H1 (cell line): Measurements from ENCODE around the gene WDR53. TPM values are rescaled to one million over a fixed set of nuclear protein-coding genes. Genes with fewer than 3 reads are reported as not detected.

Experiments
- CTCF ChIA-PET: fragments of 300-600 bp; sonication (Branson Sonifier 250); formaldehyde crosslinking; loops from one replicate; lab custom pipeline; 2021; ENCODE audit not compliant: partially characterized antibody; lab: Charles Lee
- POLR2A ChIA-PET: fragments of 300-600 bp; sonication (Branson Sonifier 250); formaldehyde crosslinking; loops from one replicate; lab custom pipeline; 2021; ENCODE audit warnings: inconsistent platforms; ENCODE audit not compliant: partially characterized antibody; lab: Charles Lee
- DNase-seq, 2 experiments: peaks; one replicate each; pipeline versions ENCODE4 v3.0.0 to v3.0.0-alpha.2; 2010 to 2022; ENCODE audit warnings: low spot score in 2 of 2, low read depth in 1 of 2, mixed read lengths in 1 of 2
- FAIRE-seq: peaks from 2 replicates; lab custom pipeline; 2011; peaks lifted over from hg19 to GRCh38; lab: Jason Lieb, UNC
- H2AFZ ChIP-seq: 2 replicates; pipeline ENCODE4 v1.8.1; 2012; ENCODE audit warnings: low read length, inconsistent platforms
- H2AK5ac ChIP-seq: 2 replicates; pipeline ENCODE4 v1.6.1; 2013; ENCODE audit warnings: low read depth, low read length
- H2BK120ac ChIP-seq: replicated peaks from 2 replicates; pipeline ENCODE3; 2013; ENCODE audit warnings: low read depth, low read length, inconsistent platforms
- H2BK12ac ChIP-seq: 2 replicates; pipeline ENCODE4 v1.6.1; 2013; ENCODE audit warnings: low read depth, low read length
- H2BK15ac ChIP-seq: 2 replicates; pipeline ENCODE4 v1.6.1; 2013; ENCODE audit warnings: low read length
- H2BK20ac ChIP-seq: 2 replicates; pipeline ENCODE4 v1.6.1; 2013; ENCODE audit warnings: low read length
- H2BK5ac ChIP-seq: 2 replicates; pipeline ENCODE4 v1.6.1; 2013; ENCODE audit warnings: low read depth, low read length
- H3K14ac ChIP-seq: 2 replicates; pipeline ENCODE4 v1.6.1; 2013; ENCODE audit warnings: inconsistent platforms; ENCODE audit not compliant: insufficient read length
- H3K18ac ChIP-seq: 2 replicates; pipeline ENCODE4 v1.6.1; 2013; ENCODE audit warnings: low read length; ENCODE audit errors: extremely low read depth
- H3K23ac ChIP-seq: 2 replicates; pipeline ENCODE4 v1.6.1; 2013; ENCODE audit warnings: inconsistent platforms; ENCODE audit not compliant: insufficient read length
- H3K23me2 ChIP-seq: 2 replicates; pipeline ENCODE4 v1.6.1; 2013; ENCODE audit warnings: low read depth, low read length
- H3K27ac ChIP-seq: 2 replicates; pipeline ENCODE4 v1.6.1; 2011; ENCODE audit warnings: low read depth, low read length, inconsistent platforms
- H3K27me3 ChIP-seq, 4 experiments: replicated peaks in 1 of 4; 1 replicate in 1 of 4; 2 replicates in 3 of 4; pipeline versions ENCODE4 v1.6.1 to v1.8.1; 2011 to 2013; ENCODE audit warnings: low read length in 3 of 4, mild to moderate bottlenecking in 3 of 4, inconsistent platforms in 2 of 4, mixed read lengths in 2 of 4, moderate library complexity in 1 of 4; ENCODE audit not compliant: control insufficient read depth in 3 of 4, insufficient read depth in 3 of 4; ENCODE audit errors: extremely low read depth in 1 of 4
- H3K36me3 ChIP-seq, 4 experiments: 2 replicates each; pipeline versions ENCODE4 v1.6.1 to v1.8.1; 2011 to 2013; ENCODE audit warnings: mild to moderate bottlenecking in 4 of 4, low read length in 3 of 4, moderate library complexity in 2 of 4, control low read depth in 1 of 4, inconsistent platforms in 1 of 4; ENCODE audit not compliant: insufficient read depth in 4 of 4, control insufficient read depth in 2 of 4
- H3K4ac ChIP-seq: replicated peaks from 2 replicates; pipeline ENCODE3; 2013; ENCODE audit warnings: low read length, low read depth, mixed read lengths, inconsistent platforms; ENCODE audit not compliant: insufficient read length
- H3K4me1 ChIP-seq, 4 experiments: replicated peaks in 1 of 4; 1 replicate in 1 of 4; 2 replicates in 3 of 4; pipeline versions ENCODE4 v1.6.1 to v1.8.1; 2011 to 2013; ENCODE audit warnings: low read length in 3 of 4, inconsistent platforms in 2 of 4, mixed read lengths in 1 of 4; ENCODE audit not compliant: insufficient read depth in 4 of 4, control insufficient read depth in 3 of 4
- H3K4me2 ChIP-seq, 2 experiments: 2 replicates each; pipeline versions ENCODE4 v1.6.1 to v1.8.1; 2011 to 2013; ENCODE audit warnings: low read depth in 2 of 2, low read length in 2 of 2, control low read depth in 1 of 2, inconsistent platforms in 1 of 2, mild to moderate bottlenecking in 1 of 2; ENCODE audit not compliant: insufficient read depth in 1 of 2
- H3K4me3 ChIP-seq, 4 experiments: fragments of 200-600, 300-600 bp in 1 of 4; sonication (generic), shearing (Covaris generic), sonication (Bioruptor Twin) in 1 of 4; 2 replicates each; pipeline versions ENCODE4 v1.5.1 to v1.8.1; 2011 to 2016; ENCODE audit warnings: low read length in 4 of 4, low read depth in 3 of 4, control low read depth in 2 of 4, inconsistent platforms in 2 of 4, mild to moderate bottlenecking in 2 of 4, mixed read lengths in 1 of 4, moderate library complexity in 1 of 4; ENCODE audit not compliant: insufficient read depth in 2 of 4; ENCODE audit errors: extremely low read depth in 1 of 4
- H3K56ac ChIP-seq: replicated peaks from 2 replicates; pipeline ENCODE3; 2013; ENCODE audit warnings: low read depth, mild to moderate bottlenecking, mixed read lengths, low read length, inconsistent platforms; ENCODE audit not compliant: insufficient read length
- H3K79me1 ChIP-seq: 2 replicates; pipeline ENCODE4 v1.6.1; 2013; ENCODE audit warnings: low read depth, low read length, control low read depth
- H3K79me2 ChIP-seq, 2 experiments: 2 replicates each; pipeline versions ENCODE4 v1.6.1 to v1.8.1; 2012 to 2013; ENCODE audit warnings: low read length in 2 of 2, mild to moderate bottlenecking in 2 of 2, inconsistent platforms in 1 of 2; ENCODE audit not compliant: insufficient read depth in 2 of 2, control insufficient read depth in 1 of 2
- H3K9ac ChIP-seq, 4 experiments: replicated peaks in 1 of 4; 1 replicate in 1 of 4; 2 replicates in 3 of 4; pipeline versions ENCODE4 v1.6.1 to v1.8.1; 2011 to 2013; ENCODE audit warnings: low read depth in 3 of 4, low read length in 3 of 4, control low read depth in 2 of 4, mild to moderate bottlenecking in 2 of 4, moderate library complexity in 2 of 4, inconsistent platforms in 1 of 4; ENCODE audit errors: extremely low read depth in 1 of 4
- H3K9me3 ChIP-seq, 2 experiments: 2 replicates each; pipeline versions ENCODE4 v1.6.1 to v1.8.1; 2012 to 2013; ENCODE audit warnings: mild to moderate bottlenecking in 2 of 2, moderate library complexity in 2 of 2, control low read depth in 1 of 2, inconsistent platforms in 1 of 2, low read depth in 1 of 2, low read length in 1 of 2, mixed read lengths in 1 of 2; ENCODE audit not compliant: insufficient read depth in 2 of 2
- H4K20me1 ChIP-seq, 2 experiments: replicated peaks in 1 of 2; 2 replicates each; pipeline versions ENCODE3 to v1.8.1; 2011 to 2013; ENCODE audit warnings: inconsistent platforms in 2 of 2, low read length in 2 of 2, mild to moderate bottlenecking in 1 of 2; ENCODE audit not compliant: insufficient read depth in 2 of 2, control insufficient read depth in 1 of 2
- H4K5ac ChIP-seq: 2 replicates; pipeline ENCODE4 v1.6.1; 2013; ENCODE audit warnings: low read length, low read depth, mixed read lengths, inconsistent platforms; ENCODE audit not compliant: insufficient read length
- H4K8ac ChIP-seq: 2 replicates; pipeline ENCODE4 v1.8.0; 2013; ENCODE audit warnings: mild to moderate bottlenecking, moderate library complexity, low read length, inconsistent platforms; ENCODE audit not compliant: insufficient read depth; ENCODE audit errors: extremely low read depth
- H4K91ac ChIP-seq: replicated peaks from 2 replicates; pipeline ENCODE3; 2013; ENCODE audit warnings: low read length, mixed read lengths, inconsistent platforms; ENCODE audit not compliant: insufficient read length
- BACH1 ChIP-seq: IDR thresholded peaks from 2 replicates; pipeline ENCODE4 v1.6.1; 2012; ENCODE audit warnings: low read length, improper control_type of control experiment
- BCL11A ChIP-seq, 2 experiments: IDR thresholded peaks; one replicate each; pipeline ENCODE4 v1.6.1; 2011; ENCODE audit warnings: low read depth in 2 of 2, low read length in 2 of 2, mild to moderate bottlenecking in 2 of 2
- CTBP2 ChIP-seq: IDR thresholded peaks from 2 replicates; pipeline ENCODE4 v1.7.0; 2011; ENCODE audit warnings: borderline replicate concordance, mild to moderate bottlenecking, moderate library complexity, mixed read lengths, low read length; ENCODE audit not compliant: insufficient read depth, insufficient read length
- EP300 ChIP-seq, 2 experiments: IDR thresholded peaks; 1 replicate in 1 of 2; 2 replicates in 1 of 2; pipeline ENCODE4 v1.6.1; 2011 to 2012; ENCODE audit warnings: low read depth in 2 of 2, low read length in 2 of 2, mild to moderate bottlenecking in 2 of 2, borderline replicate concordance in 1 of 2, inconsistent platforms in 1 of 2, moderate library complexity in 1 of 2
- HDAC2 ChIP-seq, 2 experiments: fragments of 300-600 bp in 1 of 2; sonication (generic) in 1 of 2; IDR thresholded peaks; 2 replicates each; pipeline ENCODE4 v1.6.1; 2011 to 2012; ENCODE audit warnings: low read depth in 2 of 2, low read length in 2 of 2, mild to moderate bottlenecking in 2 of 2, moderate library complexity in 2 of 2, borderline replicate concordance in 1 of 2, inconsistent platforms in 1 of 2
- PHF8 ChIP-seq: fragments of 200-600 bp; sonication (generic); conservative IDR thresholded peaks from 2 replicates; pipeline ENCODE4 v1.7.1; 2012; ENCODE audit warnings: low read depth, mild to moderate bottlenecking, inconsistent platforms, low read length, moderate library complexity
- POLR2A ChIP-seq, 2 experiments: IDR thresholded peaks; 1 replicate in 1 of 2; 2 replicates in 1 of 2; pipeline ENCODE4 v1.6.1; 2011; ENCODE audit warnings: low read depth in 2 of 2, low read length in 2 of 2, mild to moderate bottlenecking in 2 of 2; ENCODE audit errors: control extremely low read depth in 1 of 2
- POU5F1 ChIP-seq: IDR thresholded peaks from 2 replicates; pipeline ENCODE4 v1.6.1; 2011; ENCODE audit warnings: low read depth, mild to moderate bottlenecking, low read length, moderate library complexity
- SAP30 ChIP-seq: fragments of 300-600 bp; sonication (generic); IDR thresholded peaks from 2 replicates; pipeline ENCODE4 v1.7.1; 2012; ENCODE audit warnings: low read length, moderate library complexity, mild to moderate bottlenecking, inconsistent platforms; ENCODE audit not compliant: insufficient read depth, insufficient replicate concordance
- TAF1 ChIP-seq: IDR thresholded peaks from 2 replicates; pipeline ENCODE4 v1.6.1; 2011; ENCODE audit warnings: mild to moderate bottlenecking, low read depth, low read length
- TBP ChIP-seq: IDR thresholded peaks from 2 replicates; pipeline ENCODE4 v1.6.1; 2011; ENCODE audit warnings: low read depth, low read length, improper control_type of control experiment
- WGBS, 2 experiments: shearing (Covaris generic) in 1 of 2; methylation state at CpG; one replicate each; pipeline versions ENCODE4 v1.1.6 to v1.1.7; 2013 to 2015; ENCODE audit warnings: low lambda C conversion rate in 2 of 2, mixed read lengths in 2 of 2, inconsistent platforms in 1 of 2, low coverage in 1 of 2, missing lambda C conversion rate in 1 of 2; ENCODE audit not compliant: insufficient replicate concordance in 2 of 2, insufficient coverage in 1 of 2, insufficient read length in 1 of 2; ENCODE audit errors: extremely low coverage in 1 of 2, missing lambda C conversion rate in 1 of 2; 5-methylcytosine and 5-hydroxymethylcytosine counted together
- polyA plus RNA-seq, 7 experiments: library from polyadenylated mRNA; depleted of rRNA in 3 of 7; stranded (reverse) in 5 of 7; unstranded in 2 of 7; fragments of >200 nt in 5 of 7; fragments of 200-250 nt in 2 of 7; gene quantifications; 1 replicate in 5 of 7; 2 replicates in 1 of 7; 4 replicates in 1 of 7; pipeline versions ENCODE4 v1.2.1 to v1.2.3, GENCODE V29; 2011 to 2013; ENCODE audit warnings: missing spikeins in 2 of 7, mixed read lengths in 2 of 7
- total RNA-seq: library from RNA; stranded (reverse); fragmentation: NEBNext Ultra II Directional; extraction: Animal tissue kit (Norgen Biotek cat#: 25700); gene quantifications from 2 replicates; pipeline ENCODE4 v1.2.1, GENCODE V29; 2021
- TF ChIP-seq, protein P1 (sequence below): IDR thresholded peaks from 2 replicates; pipeline ENCODE4 v1.6.1; 2012; ENCODE audit warnings: inconsistent platforms

WDR53 gene
- total and polyA plus RNA-seq, 2 of the 8 experiments (the other 6 are each of a cell fraction or from before 2014, with no cell fraction given) = 7.4 to 18.8 TPM

GRCh38 chr3:196544491-196544992, 23.8 kb downstream of the WDR53 start:
- Histone ChIP-seq H2AFZ (no peak overlapping the region), H3K79me2 (no peaks in the 10 kb centered on the region), H3K4me2 (no peak overlapping the region), H3K23me2 (no peaks in the 10 kb centered on the region), H3K79me1 (no peaks in the 10 kb centered on the region), H3K36me3 (no peaks in the 10 kb centered on the region), H3K4me1 (no peaks in the 10 kb centered on the region), H2BK12ac (no peak overlapping the region), H3K4me3 (no peak overlapping the region), H2BK120ac (no peak overlapping the region), H3K14ac (no peak overlapping the region), H4K91ac (no peak overlapping the region), H3K23ac (no peak overlapping the region), H2BK5ac (no peak overlapping the region), H2BK15ac (no peak overlapping the region), H4K20me1 (no peaks in the 10 kb centered on the region), H3K27me3 (peaks cover 0 to 2% (median 0%) of the 10 kb centered on the region in 4 experiments; a peak in 1 of 7 replicates), H4K5ac (no peak overlapping the region), H3K4ac (no peak overlapping the region), H2BK20ac (no peak overlapping the region), H3K18ac (no peak overlapping the region), H2AK5ac (no peak overlapping the region), H3K27ac (no peak overlapping the region), H4K8ac (no peak overlapping the region), H3K56ac (no peak overlapping the region), H3K9me3 (peaks cover 6 to 10% of the 10 kb centered on the region in 2 experiments), H3K9ac (no peak overlapping the region)
- ChIA-PET CTCF (interaction anchor here (0.8 kb wide), 1 partner anchor 782 kb away, joined by 3 read pairs; no protein-coding TSS in a partner anchor), POLR2A (no interaction called here)
- DNase-seq = no peak
- no peak for TF ChIP-seq BCL11A (IDR thresholded peaks at IDR 0.05; ENCODE audit: low read depth in 2 of 2, low read length in 2 of 2)
- TF ChIP-seq SAP30 = no peak
- TF ChIP-seq, protein P1, sequence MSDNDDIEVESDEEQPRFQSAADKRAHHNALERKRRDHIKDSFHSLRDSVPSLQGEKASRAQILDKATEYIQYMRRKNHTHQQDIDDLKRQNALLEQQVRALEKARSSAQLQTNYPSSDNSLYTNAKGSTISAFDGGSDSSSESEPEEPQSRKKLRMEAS = no peak
- no peak for TF ChIP-seq TAF1
- TF ChIP-seq HDAC2 (IDR thresholded peaks at IDR 0.05; ENCODE audit: borderline replicate concordance in 1 of 2, low read depth in 2 of 2, low read length in 2 of 2) = no peak
- no peak for TF ChIP-seq POLR2A (IDR thresholded peaks at IDR 0.05; ENCODE audit: control extremely low read depth in 1 of 2, low read depth in 2 of 2, low read length in 2 of 2)
- TF ChIP-seq EP300 (IDR thresholded peaks at IDR 0.05; ENCODE audit: borderline replicate concordance in 1 of 2, low read depth in 2 of 2, low read length in 2 of 2) = no peak
- TF ChIP-seq PHF8 = no peak
- TF ChIP-seq TBP = no peak
- no peak for TF ChIP-seq CTBP2
- no peak for TF ChIP-seq POU5F1
- TF ChIP-seq BACH1 = no peak
- FAIRE-seq = no peak
- WGBS, 2 experiments = 98% methylated on average over 2 of the region's 2 CpGs; no CpG with 5 or more reads in 1 of the 2 experiments
